SK-N-SH (cell line): ENCODE results near the gene FAM177A1. TPM values are rescaled to one million over a fixed set of nuclear protein-coding genes. Genes with fewer than 3 reads are reported as not detected.

Experiments
- CTCF ChIA-PET: fragments of 300-600, 350-600 bp; formaldehyde crosslinking; extraction: SDS; loops from one replicate; lab custom pipeline; 2021; lab: Yijun Ruan, JAX
- POLR2A ChIA-PET: fragments of 350-600 bp; sonication (Branson Sonifier 250); formaldehyde crosslinking; extraction: SDS; loops from one replicate; lab custom pipeline; 2020; ENCODE audit warnings: antibody characterized with exemption, inconsistent platforms; lab: Yijun Ruan, JAX
- DNase-seq: peaks from one replicate; pipeline ENCODE4 v3.0.0; 2012
- H2AFZ ChIP-seq: fragments of 200-600 bp; sonication (generic); 2 replicates; pipeline ENCODE4 v1.8.1; 2016; ENCODE audit warnings: antibody characterized with exemption, mild to moderate bottlenecking, low read depth
- H3F3A ChIP-seq: fragments of 200-600 bp; sonication (generic); replicated peaks from 2 replicates; pipeline ENCODE3; 2016; ENCODE audit warnings: antibody characterized with exemption, mild to moderate bottlenecking; ENCODE audit not compliant: insufficient read depth
- H3K27ac ChIP-seq, 2 experiments: fragments of 200-500 bp in 1 of 2; fragments of 200-600 bp in 1 of 2; sonication (Bioruptor generic) in 1 of 2; sonication (generic), shearing (Covaris generic) in 1 of 2; 2 replicates each; pipeline versions ENCODE4 v1.5.1 to v1.6.1; 2014 to 2016; ENCODE audit warnings: low read depth in 2 of 2, inconsistent platforms in 1 of 2, low read length in 1 of 2, mild to moderate bottlenecking in 1 of 2, mixed read lengths in 1 of 2
- H3K27me3 ChIP-seq: fragments of 200-600 bp; sonication (generic), shearing (Covaris generic); 2 replicates; pipeline ENCODE4 v1.6.1; 2016; ENCODE audit warnings: mixed run types; ENCODE audit not compliant: insufficient read depth
- H3K36me3 ChIP-seq, 2 experiments: fragments of 200-500 bp in 1 of 2; fragments of 200-600 bp in 1 of 2; sonication (Bioruptor generic) in 1 of 2; sonication (generic) in 1 of 2; replicated peaks in 1 of 2; 2 replicates each; pipeline versions ENCODE3 to v1.5.1; 2014 to 2016; ENCODE audit warnings: low read length in 1 of 2, mild to moderate bottlenecking in 1 of 2; ENCODE audit not compliant: insufficient read depth in 2 of 2, control insufficient read depth in 1 of 2
- H3K4me1 ChIP-seq, 2 experiments: fragments of 200-500 bp in 1 of 2; fragments of 200-600 bp in 1 of 2; sonication (Bioruptor generic) in 1 of 2; sonication (generic), shearing (Covaris generic) in 1 of 2; 2 replicates each; pipeline versions ENCODE4 v1.5.1 to v1.6.1; 2014 to 2016; ENCODE audit warnings: low read depth in 1 of 2, low read length in 1 of 2, mixed run types in 1 of 2; ENCODE audit not compliant: insufficient read depth in 2 of 2, control insufficient read depth in 1 of 2
- H3K4me2 ChIP-seq: fragments of 200-600 bp; sonication (generic), shearing (Covaris generic); 2 replicates; pipeline ENCODE4 v1.6.1; 2017; ENCODE audit warnings: mixed run types
- H3K4me3 ChIP-seq, 2 experiments: fragments of 200-500 bp in 1 of 2; fragments of 200-600 bp in 1 of 2; sonication (Bioruptor generic) in 1 of 2; sonication (generic), shearing (Covaris generic) in 1 of 2; 2 replicates each; pipeline versions ENCODE4 v1.5.1 to v1.8.1; 2014 to 2016; ENCODE audit warnings: low read depth in 2 of 2, inconsistent platforms in 1 of 2, low read length in 1 of 2, mild to moderate bottlenecking in 1 of 2, mixed read lengths in 1 of 2, moderate library complexity in 1 of 2
- H3K79me2 ChIP-seq: fragments of 200-600 bp; sonication (generic); 2 replicates; pipeline ENCODE4 v1.8.1; 2017; ENCODE audit warnings: mild to moderate bottlenecking; ENCODE audit not compliant: insufficient read depth
- H3K9ac ChIP-seq: fragments of 200-600 bp; sonication (generic); 2 replicates; pipeline ENCODE4 v1.6.1; 2017; ENCODE audit warnings: mixed run types
- H3K9me2 ChIP-seq: fragments of 200-600 bp; sonication (generic); 2 replicates; pipeline ENCODE4 v1.6.1; 2017; ENCODE audit warnings: mixed run types
- H3K9me3 ChIP-seq: fragments of 200-600 bp; sonication (generic); 2 replicates; pipeline ENCODE4 v1.6.1; 2017; ENCODE audit warnings: mixed run types, mild to moderate bottlenecking, moderate library complexity
- H4K20me1 ChIP-seq: fragments of 200-600 bp; sonication (generic); 2 replicates; pipeline ENCODE4 v1.6.1; 2017; ENCODE audit warnings: mild to moderate bottlenecking, mixed run types; ENCODE audit not compliant: insufficient read depth
- EZH2phosphoT487 ChIP-seq: fragments of 200-600 bp; sonication (generic); IDR thresholded peaks from 2 replicates; pipeline ENCODE4 v1.6.1; 2017; ENCODE audit warnings: low read depth, mixed run types, mild to moderate bottlenecking, antibody characterized with exemption, moderate library complexity, borderline replicate concordance
- FOXJ3 ChIP-seq: sonication (generic); formaldehyde crosslinking; IDR thresholded peaks from 2 replicates; pipeline ENCODE4 v1.5.1; 2020; ENCODE audit warnings: mild to moderate bottlenecking, missing genetic modification reagents
- GABPA ChIP-seq: IDR thresholded peaks from 2 replicates; pipeline ENCODE4 v1.4.0; 2012; ENCODE audit warnings: low read depth, mild to moderate bottlenecking
- IRF3 ChIP-seq: fragments of 150-350 bp; IDR thresholded peaks from 2 replicates; pipeline ENCODE4 v1.6.1; 2016; ENCODE audit warnings: mild to moderate bottlenecking, low read depth, low read length
- MEF2A ChIP-seq: IDR thresholded peaks from 2 replicates; pipeline ENCODE4 v1.4.0; 2012; ENCODE audit warnings: low read depth, borderline replicate concordance
- NFIC ChIP-seq: IDR thresholded peaks from 2 replicates; pipeline ENCODE4 v1.4.0; 2012; ENCODE audit warnings: borderline replicate concordance
- NRF1 ChIP-seq: IDR thresholded peaks from 2 replicates; pipeline ENCODE4 v1.6.1; 2012; ENCODE audit warnings: low read depth, mild to moderate bottlenecking, low read length
- RCOR1 ChIP-seq: fragments of 150-350 bp; IDR thresholded peaks from 2 replicates; pipeline ENCODE4 v1.6.1; 2017; ENCODE audit warnings: antibody characterized with exemption, low read length
- SMC3 ChIP-seq: IDR thresholded peaks from 2 replicates; pipeline ENCODE4 v1.6.1; 2012; ENCODE audit warnings: low read depth, low read length, improper control_type of control experiment
- TAF1 ChIP-seq: IDR thresholded peaks from 2 replicates; pipeline ENCODE4 v1.6.1; 2012; ENCODE audit warnings: low read depth, mild to moderate bottlenecking, low read length, moderate library complexity, borderline replicate concordance
- TCF12 ChIP-seq: IDR thresholded peaks from 2 replicates; pipeline ENCODE4 v1.4.0; 2012
- WGBS: methylation state at CpG from one replicate; pipeline ENCODE4 v1.1.6; 2017; ENCODE audit warnings: low lambda C conversion rate; 5-methylcytosine and 5-hydroxymethylcytosine counted together
- polyA plus RNA-seq, 3 experiments: library from polyadenylated mRNA; depleted of rRNA; stranded (reverse); fragments of >200 nt; gene quantifications; 2 replicates each; pipeline ENCODE4 v1.2.3, GENCODE V29; 2012
- TF ChIP-seq, protein P1 (sequence below): IDR thresholded peaks from 2 replicates; pipeline ENCODE4 v1.6.1; 2012; ENCODE audit warnings: mild to moderate bottlenecking, low read depth, low read length, moderate library complexity
- TF ChIP-seq, protein P2 (sequence below): IDR thresholded peaks from 2 replicates; pipeline ENCODE4; 2012
- TF ChIP-seq, protein P3 (sequence below): IDR thresholded peaks from 2 replicates; pipeline ENCODE4 v1.4.0; 2012; ENCODE audit warnings: low read depth, borderline replicate concordance
- TF ChIP-seq, protein P4 (sequence below): fragments of 150-350 bp; IDR thresholded peaks from 2 replicates; pipeline ENCODE4 v1.6.1; 2017; ENCODE audit warnings: antibody characterized with exemption, low read length, low read depth, borderline replicate concordance
- TF ChIP-seq, protein P5 (sequence below): IDR thresholded peaks from 2 replicates; pipeline ENCODE4 v1.4.0; 2012; ENCODE audit warnings: low read depth, borderline replicate concordance

Gene FAM177A1
- polyA plus RNA-seq, 1 of the 3 experiments (the other 2 are of a cell fraction) = 36.7 TPM

GRCh38 chr14:35116242-35116641 is 70.2 kb downstream of the FAM177A1 start:
- H3K79me2 ChIP-seq = peaks cover 49% of the 10 kb centered on the region
- ChIA-PET CTCF (no interaction called here), POLR2A (no interaction called here)
- no peak overlapping the region for H2AFZ ChIP-seq
- H3F3A ChIP-seq = peaks cover 2% of the 10 kb centered on the region
- H4K20me1 ChIP-seq = no peaks in the 10 kb centered on the region
- no peak overlapping the region for H3K4me2 ChIP-seq
- H3K27ac ChIP-seq = no peak overlapping the region
- DNase-seq = no peak
- H3K9me3 ChIP-seq = no peaks in the 10 kb centered on the region
- peaks cover 14 to 42% of the 10 kb centered on the region in 2 experiments for H3K36me3 ChIP-seq
- no peak overlapping the region for H3K9ac ChIP-seq
- 93% methylated on average over 4 of the region's 4 CpGs for WGBS
- peaks cover 0 to 3% of the 10 kb centered on the region in 2 experiments; a peak in 1 of 4 replicates for H3K4me1 ChIP-seq
- H3K27me3 ChIP-seq = no peaks in the 10 kb centered on the region
- no peaks in the 10 kb centered on the region for H3K9me2 ChIP-seq
- TF ChIP-seq MEF2A = no peak
- TF ChIP-seq RCOR1 = no peak
- TF ChIP-seq, protein P1, sequence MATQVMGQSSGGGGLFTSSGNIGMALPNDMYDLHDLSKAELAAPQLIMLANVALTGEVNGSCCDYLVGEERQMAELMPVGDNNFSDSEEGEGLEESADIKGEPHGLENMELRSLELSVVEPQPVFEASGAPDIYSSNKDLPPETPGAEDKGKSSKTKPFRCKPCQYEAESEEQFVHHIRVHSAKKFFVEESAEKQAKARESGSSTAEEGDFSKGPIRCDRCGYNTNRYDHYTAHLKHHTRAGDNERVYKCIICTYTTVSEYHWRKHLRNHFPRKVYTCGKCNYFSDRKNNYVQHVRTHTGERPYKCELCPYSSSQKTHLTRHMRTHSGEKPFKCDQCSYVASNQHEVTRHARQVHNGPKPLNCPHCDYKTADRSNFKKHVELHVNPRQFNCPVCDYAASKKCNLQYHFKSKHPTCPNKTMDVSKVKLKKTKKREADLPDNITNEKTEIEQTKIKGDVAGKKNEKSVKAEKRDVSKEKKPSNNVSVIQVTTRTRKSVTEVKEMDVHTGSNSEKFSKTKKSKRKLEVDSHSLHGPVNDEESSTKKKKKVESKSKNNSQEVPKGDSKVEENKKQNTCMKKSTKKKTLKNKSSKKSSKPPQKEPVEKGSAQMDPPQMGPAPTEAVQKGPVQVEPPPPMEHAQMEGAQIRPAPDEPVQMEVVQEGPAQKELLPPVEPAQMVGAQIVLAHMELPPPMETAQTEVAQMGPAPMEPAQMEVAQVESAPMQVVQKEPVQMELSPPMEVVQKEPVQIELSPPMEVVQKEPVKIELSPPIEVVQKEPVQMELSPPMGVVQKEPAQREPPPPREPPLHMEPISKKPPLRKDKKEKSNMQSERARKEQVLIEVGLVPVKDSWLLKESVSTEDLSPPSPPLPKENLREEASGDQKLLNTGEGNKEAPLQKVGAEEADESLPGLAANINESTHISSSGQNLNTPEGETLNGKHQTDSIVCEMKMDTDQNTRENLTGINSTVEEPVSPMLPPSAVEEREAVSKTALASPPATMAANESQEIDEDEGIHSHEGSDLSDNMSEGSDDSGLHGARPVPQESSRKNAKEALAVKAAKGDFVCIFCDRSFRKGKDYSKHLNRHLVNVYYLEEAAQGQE = no peak
- TF ChIP-seq, protein P2, sequence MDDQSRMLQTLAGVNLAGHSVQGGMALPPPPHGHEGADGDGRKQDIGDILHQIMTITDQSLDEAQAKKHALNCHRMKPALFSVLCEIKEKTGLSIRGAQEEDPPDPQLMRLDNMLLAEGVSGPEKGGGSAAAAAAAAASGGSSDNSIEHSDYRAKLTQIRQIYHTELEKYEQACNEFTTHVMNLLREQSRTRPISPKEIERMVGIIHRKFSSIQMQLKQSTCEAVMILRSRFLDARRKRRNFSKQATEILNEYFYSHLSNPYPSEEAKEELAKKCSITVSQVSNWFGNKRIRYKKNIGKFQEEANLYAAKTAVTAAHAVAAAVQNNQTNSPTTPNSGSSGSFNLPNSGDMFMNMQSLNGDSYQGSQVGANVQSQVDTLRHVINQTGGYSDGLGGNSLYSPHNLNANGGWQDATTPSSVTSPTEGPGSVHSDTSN = no peak
- TF ChIP-seq, protein P3, sequence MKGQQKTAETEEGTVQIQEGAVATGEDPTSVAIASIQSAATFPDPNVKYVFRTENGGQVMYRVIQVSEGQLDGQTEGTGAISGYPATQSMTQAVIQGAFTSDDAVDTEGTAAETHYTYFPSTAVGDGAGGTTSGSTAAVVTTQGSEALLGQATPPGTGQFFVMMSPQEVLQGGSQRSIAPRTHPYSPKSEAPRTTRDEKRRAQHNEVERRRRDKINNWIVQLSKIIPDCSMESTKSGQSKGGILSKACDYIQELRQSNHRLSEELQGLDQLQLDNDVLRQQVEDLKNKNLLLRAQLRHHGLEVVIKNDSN = no peak
- TF ChIP-seq NFIC = no peak
- TF ChIP-seq TCF12 = no peak
- no peak for TF ChIP-seq SMC3
- TF ChIP-seq, protein P4, sequence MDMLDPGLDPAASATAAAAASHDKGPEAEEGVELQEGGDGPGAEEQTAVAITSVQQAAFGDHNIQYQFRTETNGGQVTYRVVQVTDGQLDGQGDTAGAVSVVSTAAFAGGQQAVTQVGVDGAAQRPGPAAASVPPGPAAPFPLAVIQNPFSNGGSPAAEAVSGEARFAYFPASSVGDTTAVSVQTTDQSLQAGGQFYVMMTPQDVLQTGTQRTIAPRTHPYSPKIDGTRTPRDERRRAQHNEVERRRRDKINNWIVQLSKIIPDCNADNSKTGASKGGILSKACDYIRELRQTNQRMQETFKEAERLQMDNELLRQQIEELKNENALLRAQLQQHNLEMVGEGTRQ = no peak
- TF ChIP-seq FOXJ3 (CRISPR knock-in tag) = no peak
- TF ChIP-seq, protein P5, sequence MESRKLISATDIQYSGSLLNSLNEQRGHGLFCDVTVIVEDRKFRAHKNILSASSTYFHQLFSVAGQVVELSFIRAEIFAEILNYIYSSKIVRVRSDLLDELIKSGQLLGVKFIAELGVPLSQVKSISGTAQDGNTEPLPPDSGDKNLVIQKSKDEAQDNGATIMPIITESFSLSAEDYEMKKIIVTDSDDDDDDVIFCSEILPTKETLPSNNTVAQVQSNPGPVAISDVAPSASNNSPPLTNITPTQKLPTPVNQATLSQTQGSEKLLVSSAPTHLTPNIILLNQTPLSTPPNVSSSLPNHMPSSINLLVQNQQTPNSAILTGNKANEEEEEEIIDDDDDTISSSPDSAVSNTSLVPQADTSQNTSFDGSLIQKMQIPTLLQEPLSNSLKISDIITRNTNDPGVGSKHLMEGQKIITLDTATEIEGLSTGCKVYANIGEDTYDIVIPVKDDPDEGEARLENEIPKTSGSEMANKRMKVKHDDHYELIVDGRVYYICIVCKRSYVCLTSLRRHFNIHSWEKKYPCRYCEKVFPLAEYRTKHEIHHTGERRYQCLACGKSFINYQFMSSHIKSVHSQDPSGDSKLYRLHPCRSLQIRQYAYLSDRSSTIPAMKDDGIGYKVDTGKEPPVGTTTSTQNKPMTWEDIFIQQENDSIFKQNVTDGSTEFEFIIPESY = no peak
- TF ChIP-seq EZH2phosphoT487 = no peak
- TF ChIP-seq TAF1 = no peak
- no peak for TF ChIP-seq IRF3
- TF ChIP-seq GABPA = no peak
- no peak for TF ChIP-seq NRF1
- no peak overlapping the region for H3K4me3 ChIP-seq
